NCI-H524 (cell line): ENCODE results near the gene ENPP6.
"Not testable (repeated sequence)": the region's sequence is repeated elsewhere in the genome, so short reads cannot be mapped to it uniquely, and the experiment has no call there.

Experiments
- DNase-seq, 2 experiments: peaks; one replicate each; lab custom pipeline; 2025; lab: John Stamatoyannopoulos, UW

Gene ENPP6

DNA sequence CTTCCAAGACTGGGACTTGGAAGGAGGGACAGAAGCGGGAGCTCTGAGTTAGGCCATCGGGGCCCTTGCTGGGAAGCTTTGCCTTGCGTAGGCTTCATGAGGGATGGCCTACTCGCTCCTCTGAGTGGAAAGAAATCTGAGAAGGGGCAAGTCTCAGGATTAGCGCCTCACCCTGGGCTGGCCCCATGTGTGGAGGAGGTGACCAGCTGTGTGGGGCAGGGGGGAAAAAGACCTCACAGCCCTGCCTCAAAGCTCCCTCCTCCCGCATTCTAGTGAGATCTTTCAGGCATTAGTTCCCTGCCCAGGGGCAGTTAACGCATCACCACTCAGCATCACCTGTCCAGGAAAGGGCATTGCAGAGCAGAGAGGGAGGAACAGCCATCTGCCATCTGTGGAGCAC is 156.1 kb downstream of the ENPP6 start:
- DNase-seq: peak in 1 of 2 experiments; percentile 5

DNA sequence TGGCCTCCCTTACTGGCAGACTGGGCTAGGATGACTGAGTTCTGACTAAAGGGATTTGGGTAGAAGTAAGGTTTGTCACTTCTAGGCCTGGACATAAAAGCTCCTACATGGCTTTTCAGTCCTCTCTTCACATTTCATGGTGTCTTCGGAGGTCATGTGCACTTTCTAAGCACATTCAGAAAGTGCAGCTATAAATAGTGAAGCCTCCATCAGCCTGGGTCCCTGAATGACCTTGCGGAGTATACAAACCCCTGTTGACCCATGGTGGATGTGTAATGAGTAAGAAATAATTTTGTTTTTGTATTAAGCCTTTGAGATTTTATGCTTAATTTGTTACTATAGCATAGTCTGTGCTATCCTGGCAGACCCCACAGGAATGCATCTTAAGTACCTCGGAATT is 158.6 kb downstream of the ENPP6 start:
- DNase-seq: no peak

- no peak for DNase-seq
These were observed 159.6 kb downstream of the ENPP6 start for GRCh38 chr4:184058026-184058425.

- DNase-seq: no peak
These were observed 160.8 kb downstream of the ENPP6 start for GRCh38 chr4:184056877-184057276.

- DNase-seq: peak; percentile 1 to 30
These were observed 164.2 kb downstream of the ENPP6 start for GRCh38 chr4:184053434-184053833.

- no peak for DNase-seq
These were observed 165.1 kb downstream of the ENPP6 start for GRCh38 chr4:184052616-184053015.

- not testable (repeated sequence) for DNase-seq
These were observed 166.4 kb downstream of the ENPP6 start for GRCh38 chr4:184051262-184051661.

GRCh38 chr4:184046148-184046547 is 171.5 kb downstream of the ENPP6 start:
- no peak for DNase-seq

DNA sequence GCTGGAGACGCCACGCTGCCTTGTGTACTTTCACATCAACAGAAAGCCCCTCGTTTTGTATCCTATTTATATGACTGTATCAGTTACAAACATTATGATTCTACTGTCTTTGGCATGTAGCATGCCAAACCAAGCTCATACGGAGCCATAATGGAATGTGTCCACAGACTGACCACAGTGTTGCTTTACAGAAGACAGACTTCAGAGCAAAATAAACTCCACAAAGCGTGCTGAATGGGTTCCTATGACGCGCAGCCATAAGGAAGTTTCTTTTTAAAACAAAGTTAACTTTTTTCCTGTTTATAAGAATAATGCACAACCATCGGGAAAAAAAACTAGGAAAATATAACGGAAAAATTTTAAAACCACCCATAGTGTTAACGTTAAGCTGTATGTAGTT is 176.5 kb downstream of the ENPP6 start:
- no peak for DNase-seq

- DNase-seq: no peak
These were observed 177.7 kb downstream of the ENPP6 start for GRCh38 chr4:184039963-184040383.
